ENCODE data around the gene AIFM2.

The AIFM2 gene

GRCh38 chr10:70096705-70097420 is 35.8 kb downstream of the AIFM2 start:
- DNase-seq (ENCODE audit: low read depth, low spot score) = no peak
- H3K9ac ChIP-seq (ENCODE audit: insufficient read length) = no peak overlapping the region
- H3K9me3 ChIP-seq (ENCODE audit: low read depth, low read length) = no peaks in the 10 kb centered on the region
- H3K36me3 ChIP-seq (ENCODE audit: insufficient read depth, low read length) = peaks cover 43% of the 10 kb centered on the region; the same call in 1 of the 2 replicates
- H3K4me3 ChIP-seq = no peak overlapping the region
- H3K27ac ChIP-seq = no peak overlapping the region
- TF ChIP-seq POLR2AphosphoS5 (IDR thresholded peaks at IDR 0.05; ENCODE audit: borderline replicate concordance, low read depth, low read length) = no peak
- no peak for TF ChIP-seq FOXP2 (optimal IDR thresholded peaks at IDR 0.05; ENCODE audit: control extremely low read depth, extremely low read length, insufficient read depth)
- TF ChIP-seq EZH2 (IDR thresholded peaks at IDR 0.05) = no peak

GRCh38 chr10:70096016-70096704 is 36.5 kb downstream of the AIFM2 start:
- TF ChIP-seq POLR2AphosphoS5 (IDR thresholded peaks at IDR 0.05; ENCODE audit: borderline replicate concordance, low read depth, low read length) (no peak), FOXP2 (optimal IDR thresholded peaks at IDR 0.05; ENCODE audit: control extremely low read depth, extremely low read length, insufficient read depth) (no peak), EZH2 (IDR thresholded peaks at IDR 0.05) (no peak)
- H3K27ac ChIP-seq = no peak overlapping the region
- H3K9me3 ChIP-seq (ENCODE audit: low read depth, low read length) = no peaks in the 10 kb centered on the region
- no peak for DNase-seq (ENCODE audit: low read depth, low spot score)
- H3K9ac ChIP-seq (ENCODE audit: insufficient read length) = no peak overlapping the region
- H3K4me3 ChIP-seq = no peak overlapping the region
- H3K36me3 ChIP-seq (ENCODE audit: insufficient read depth, low read length) = peaks cover 38% of the 10 kb centered on the region; the same call in 1 of the 2 replicates

GRCh38 chr10:70094250-70094649 is 38.4 kb downstream of the AIFM2 start:
- H3K27ac ChIP-seq = no peak overlapping the region
- H3K36me3 ChIP-seq (ENCODE audit: insufficient read depth, low read length) = peaks cover 42% of the 10 kb centered on the region; the same call in 1 of the 2 replicates
- TF ChIP-seq POLR2AphosphoS5 (IDR thresholded peaks at IDR 0.05; ENCODE audit: borderline replicate concordance, low read depth, low read length) = no peak
- TF ChIP-seq FOXP2 (optimal IDR thresholded peaks at IDR 0.05; ENCODE audit: control extremely low read depth, extremely low read length, insufficient read depth) = no peak
- TF ChIP-seq EZH2 (IDR thresholded peaks at IDR 0.05) = no peak
- no peaks in the 10 kb centered on the region for H3K9me3 ChIP-seq (ENCODE audit: low read depth, low read length)
- H3K9ac ChIP-seq (ENCODE audit: insufficient read length) = no peak overlapping the region
- no peak overlapping the region for H3K4me3 ChIP-seq
- no peak for DNase-seq (ENCODE audit: low read depth, low spot score)

GRCh38 chr10:70093335-70093944 is 39.2 kb downstream of the AIFM2 start:
- TF ChIP-seq POLR2AphosphoS5 (IDR thresholded peaks at IDR 0.05; ENCODE audit: borderline replicate concordance, low read depth, low read length) (no peak), EZH2 (IDR thresholded peaks at IDR 0.05) (no peak), FOXP2 (optimal IDR thresholded peaks at IDR 0.05; ENCODE audit: control extremely low read depth, extremely low read length, insufficient read depth) (no peak)
- Histone ChIP-seq H3K9ac (ENCODE audit: insufficient read length) (no peak overlapping the region), H3K4me3 (no peak overlapping the region), H3K27ac (no peak overlapping the region), H3K9me3 (ENCODE audit: low read depth, low read length) (no peaks in the 10 kb centered on the region), H3K36me3 (ENCODE audit: insufficient read depth, low read length) (peaks cover 42% of the 10 kb centered on the region; the same call in 1 of the 2 replicates)
- no peak for DNase-seq (ENCODE audit: low read depth, low spot score)

GRCh38 chr10:70092389-70092718 is 40.3 kb downstream of the AIFM2 start:
- Histone ChIP-seq H3K4me3 (no peak overlapping the region), H3K9ac (ENCODE audit: insufficient read length) (no peak overlapping the region), H3K9me3 (ENCODE audit: low read depth, low read length) (no peaks in the 10 kb centered on the region), H3K27ac (no peak overlapping the region), H3K36me3 (ENCODE audit: insufficient read depth, low read length) (peaks cover 41% of the 10 kb centered on the region; the same call in 1 of the 2 replicates)
- TF ChIP-seq FOXP2 (optimal IDR thresholded peaks at IDR 0.05; ENCODE audit: control extremely low read depth, extremely low read length, insufficient read depth) = no peak
- no peak for TF ChIP-seq POLR2AphosphoS5 (IDR thresholded peaks at IDR 0.05; ENCODE audit: borderline replicate concordance, low read depth, low read length)
- no peak for TF ChIP-seq EZH2 (IDR thresholded peaks at IDR 0.05)
- no peak for DNase-seq (ENCODE audit: low read depth, low spot score)

GRCh38 chr10:70090951-70091350 is 41.7 kb downstream of the AIFM2 start:
- no peak overlapping the region for H3K4me3 ChIP-seq
- no peak for DNase-seq (ENCODE audit: low read depth, low spot score)
- H3K27ac ChIP-seq = no peak overlapping the region
- no peak overlapping the region for H3K9ac ChIP-seq (ENCODE audit: insufficient read length)
- no peaks in the 10 kb centered on the region for H3K9me3 ChIP-seq (ENCODE audit: low read depth, low read length)
- TF ChIP-seq FOXP2 (optimal IDR thresholded peaks at IDR 0.05; ENCODE audit: control extremely low read depth, extremely low read length, insufficient read depth) = no peak
- TF ChIP-seq EZH2 (IDR thresholded peaks at IDR 0.05) = no peak
- no peak for TF ChIP-seq POLR2AphosphoS5 (IDR thresholded peaks at IDR 0.05; ENCODE audit: borderline replicate concordance, low read depth, low read length)
- peaks cover 32% of the 10 kb centered on the region; the same call in 1 of the 2 replicates for H3K36me3 ChIP-seq (ENCODE audit: insufficient read depth, low read length)

- H3K27ac ChIP-seq = no peak overlapping the region
Observed at GRCh38 chr10:70090013-70090412, 42.6 kb downstream of the AIFM2 start.

GRCh38 chr10:70088308-70088698 is 44.3 kb downstream of the AIFM2 start:
- Histone ChIP-seq H3K4me3 (no peak overlapping the region), H3K36me3 (ENCODE audit: insufficient read depth, low read length) (peaks cover 15% of the 10 kb centered on the region; the same call in 1 of the 2 replicates), H3K9me3 (ENCODE audit: low read depth, low read length) (no peaks in the 10 kb centered on the region), H3K9ac (ENCODE audit: insufficient read length) (no peak overlapping the region), H3K27ac (no peak overlapping the region)
- no peak for DNase-seq (ENCODE audit: low read depth, low spot score)
- no peak for TF ChIP-seq FOXP2 (optimal IDR thresholded peaks at IDR 0.05; ENCODE audit: control extremely low read depth, extremely low read length, insufficient read depth)
- no peak for TF ChIP-seq POLR2AphosphoS5 (IDR thresholded peaks at IDR 0.05; ENCODE audit: borderline replicate concordance, low read depth, low read length)
- no peak for TF ChIP-seq EZH2 (IDR thresholded peaks at IDR 0.05)

More at GRCh38 chr10:70090013-70090412, 42.6 kb downstream of the AIFM2 start:
- no peak overlapping the region for H3K4me3 ChIP-seq
- H3K9ac ChIP-seq (ENCODE audit: insufficient read length) = no peak overlapping the region
- TF ChIP-seq POLR2AphosphoS5 (IDR thresholded peaks at IDR 0.05; ENCODE audit: borderline replicate concordance, low read depth, low read length) (no peak), FOXP2 (optimal IDR thresholded peaks at IDR 0.05; ENCODE audit: control extremely low read depth, extremely low read length, insufficient read depth) (no peak), EZH2 (IDR thresholded peaks at IDR 0.05) (no peak)
- no peaks in the 10 kb centered on the region for H3K9me3 ChIP-seq (ENCODE audit: low read depth, low read length)
- DNase-seq (ENCODE audit: low read depth, low spot score) = no peak
- peaks cover 30% of the 10 kb centered on the region; the same call in 1 of the 2 replicates for H3K36me3 ChIP-seq (ENCODE audit: insufficient read depth, low read length)
